CD4-positive, alpha-beta T cell treated with Interleukin-15 for 4 hours (primary cell): Measurements from ENCODE around the gene MICB.
A peak's percentile ranks its signal among the peaks of the same experiment; 100 is the strongest.
"Not testable (repeated sequence)": the region's sequence is repeated elsewhere in the genome, so short reads cannot be mapped to it uniquely, and the experiment has no call there.

ENCODE experiments used
- DNase-seq: peaks from one replicate; pipeline ENCODE4 v3.0.0-alpha.2; 2020; ENCODE audit warnings: low spot score

MICB gene

GRCh38 chr6:31509036-31509435 lies 11.1 kb downstream of the MICB start:
- not testable (repeated sequence) for DNase-seq

- DNase-seq: no peak
Measured at GRCh38 chr6:31510007-31510406, 12.1 kb downstream of the MICB start.

- no peak for DNase-seq
Measured at GRCh38 chr6:31513456-31514165, 15.7 kb downstream of the MICB start.

GRCh38 chr6:31521835-31522234 lies 23.9 kb downstream of the MICB start:
- DNase-seq: no peak

- no peak for DNase-seq
Measured at GRCh38 chr6:31525553-31525931, 27.6 kb downstream of the MICB start.

- DNase-seq: no peak
Measured at GRCh38 chr6:31525932-31526591, 28.1 kb downstream of the MICB start.

GRCh38 chr6:31528307-31528777 lies 30.4 kb downstream of the MICB start:
- DNase-seq: no peak

- DNase-seq: no peak
Measured at GRCh38 chr6:31528821-31529328, 30.9 kb downstream of the MICB start, which contains the start of gene MCCD1. Gene MCCD1 (plus strand): TSS chr6:31528962. CDS start chr6:31529015, 53 bp downstream.

- DNase-seq: no peak
Measured at GRCh38 chr6:31529329-31530150, 31.6 kb downstream of the MICB start.

- no peak for DNase-seq
Measured at GRCh38 chr6:31530659-31531058, 32.7 kb downstream of the MICB start.

- no peak for DNase-seq
Measured at GRCh38 chr6:31531162-31531561, 33.2 kb downstream of the MICB start.

GRCh38 chr6:31531771-31532643 lies 34.1 kb downstream of the MICB start:
- no peak for DNase-seq

GRCh38 chr6:31532644-31533454 lies 34.9 kb downstream of the MICB start:
- no peak for DNase-seq

GRCh38 chr6:31533455-31533841 lies 35.5 kb downstream of the MICB start:
- no peak for DNase-seq

GRCh38 chr6:31534011-31534410 lies 36.1 kb downstream of the MICB start:
- no peak for DNase-seq

- DNase-seq: no peak
Measured at GRCh38 chr6:31534521-31535040, 36.6 kb downstream of the MICB start.

- no peak for DNase-seq
Measured at GRCh38 chr6:31535538-31536324, 37.8 kb downstream of the MICB start.

- DNase-seq: peak; percentile 34
Measured at GRCh38 chr6:31538805-31539400, 41.0 kb downstream of the MICB start.

GRCh38 chr6:31540640-31541039 lies 42.7 kb downstream of the MICB start:
- DNase-seq: no peak
